ENCODE data around the gene MTMR11.

DNA sequence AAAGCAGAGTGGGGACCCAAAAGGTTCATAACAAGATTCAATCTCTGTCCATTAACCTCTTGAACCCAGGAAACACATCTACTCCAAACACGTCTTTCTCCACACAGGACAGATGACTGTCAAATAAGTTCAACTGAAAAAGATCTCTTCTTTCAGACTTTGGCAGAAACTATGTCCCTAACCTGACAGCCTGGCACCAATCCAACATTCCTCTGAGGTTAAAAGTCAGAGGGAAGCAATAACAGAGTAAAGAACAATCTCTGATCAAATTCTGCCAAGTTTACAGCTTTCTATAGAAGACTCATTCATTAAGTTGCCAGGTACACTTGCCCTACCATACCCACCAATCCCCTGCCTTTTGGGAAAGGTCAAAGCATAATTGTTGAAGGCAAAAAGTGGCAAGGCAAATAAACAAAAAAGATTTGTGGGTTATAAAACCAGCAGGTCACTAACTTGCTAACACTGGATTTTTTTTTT is 41.9 kb upstream of the MTMR11 start:
- TF ChIP-seq POLR2AphosphoS5 (IDR thresholded peaks at IDR 0.05; ENCODE audit: low read depth, low read length): no peak
- TF ChIP-seq POLR2A (IDR thresholded peaks at IDR 0.05; ENCODE audit: low read depth, low read length): no peak

Measured in GM12891 (cell line).